GM12878 (cell line): Measurements from ENCODE around the gene TRIM62. TPM values are rescaled to one million over a fixed set of nuclear protein-coding genes. Genes with fewer than 3 reads are reported as not detected.

ENCODE experiments used
- IKZF2 ChIP-seq, 2 experiments: fragments of 450-650 bp; IDR thresholded peaks; 2 replicates each; pipeline ENCODE4 v1.6.1; 2017; ENCODE audit warnings: mild to moderate bottlenecking in 2 of 2, moderate library complexity in 2 of 2
- MEF2A ChIP-seq: IDR thresholded peaks from 2 replicates; pipeline ENCODE4 v1.6.1; 2011; ENCODE audit warnings: low read depth, mild to moderate bottlenecking, low read length, moderate library complexity; ENCODE audit not compliant: insufficient read depth
- POLR2AphosphoS5 ChIP-seq: IDR thresholded peaks from 2 replicates; pipeline ENCODE4 v1.6.1; 2011; ENCODE audit warnings: mild to moderate bottlenecking, low read length, inconsistent platforms
- RCOR1 ChIP-seq: conservative IDR thresholded peaks from 2 replicates; pipeline ENCODE4 v1.6.1; 2012; ENCODE audit warnings: low read depth, low read length, improper control_type of control experiment
- ZNF384 ChIP-seq: IDR thresholded peaks from 2 replicates; pipeline ENCODE4 v1.6.1; 2012; ENCODE audit warnings: low read depth, mild to moderate bottlenecking, low read length, improper control_type of control experiment, borderline replicate concordance
- polyA plus RNA-seq, 11 experiments: library from polyadenylated mRNA; depleted of rRNA in 4 of 11; unstranded in 6 of 11; stranded (reverse) in 5 of 11; fragments of >200 nt; fragmentation: Nextera tagmentation in 4 of 11; fragmentation: Illumina TruSeq in 1 of 11; extraction: Ambion mirVana in 4 of 11; extraction: Trizol in 1 of 11; gene quantifications; 1 replicate in 1 of 11; 2 replicates in 10 of 11; pipeline versions ENCODE4 v1.2.1 to v1.2.3, GENCODE V29; 2011 to 2016; ENCODE audit warnings: inconsistent platforms in 2 of 11, missing spikeins in 2 of 11, low read depth in 1 of 11
- total RNA-seq, 4 experiments: library from RNA; depleted of rRNA in 3 of 4; stranded (reverse); fragments of >200 nt in 3 of 4; fragmentation: Illumina TruSeq in 1 of 4; extraction: Trizol in 1 of 4; gene quantifications; 2 replicates each; pipeline versions ENCODE4 v1.2.1 to v1.2.3, GENCODE V29; 2013 to 2021
- TF ChIP-seq, protein P1 (sequence below): IDR thresholded peaks from 2 replicates; pipeline ENCODE4 v1.6.1; 2012; ENCODE audit warnings: improper control_type of control experiment, low read depth, low read length; ENCODE audit not compliant: insufficient replicate concordance
- TF ChIP-seq, protein P2 (sequence below): fragments of 450-650 bp; IDR thresholded peaks from 2 replicates; pipeline ENCODE4 v1.6.1; 2014; ENCODE audit warnings: mild to moderate bottlenecking
- TF ChIP-seq, protein P3 (sequence below): fragments of 450-650 bp; IDR thresholded peaks from 2 replicates; pipeline ENCODE4 v1.6.1; 2017; ENCODE audit warnings: borderline replicate concordance
- TF ChIP-seq, protein P4 (sequence below): fragments of 150-350 bp; IDR thresholded peaks from 2 replicates; pipeline ENCODE4 v1.6.1; 2016; ENCODE audit warnings: low read depth, low read length

The TRIM62 gene
- total and polyA plus RNA-seq, 10 of the 15 experiments (the other 5 are each of a cell fraction or from before 2014, with no cell fraction given), result 0.52 to 4.2 (median 1.9) TPM

DNA sequence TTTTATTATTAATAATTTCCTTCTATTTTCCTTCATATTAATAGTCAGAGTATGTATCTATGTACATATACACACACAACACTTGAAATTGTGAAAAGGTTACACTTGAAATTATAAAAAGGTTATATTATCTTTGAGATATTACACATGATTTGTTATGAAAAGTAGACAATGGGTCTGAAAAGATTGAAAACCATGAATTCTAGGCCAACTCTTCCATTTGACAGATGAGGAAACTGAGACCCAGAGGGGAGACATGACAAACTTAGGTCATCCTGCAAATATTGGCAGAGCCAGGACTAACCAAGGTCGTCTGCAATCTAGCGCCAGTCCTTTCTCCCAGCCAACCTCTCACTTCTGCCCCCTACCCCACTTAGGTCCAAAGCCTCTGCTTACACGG lies 33.2 kb downstream of the TRIM62 start (continued):
- TF ChIP-seq, protein P1, sequence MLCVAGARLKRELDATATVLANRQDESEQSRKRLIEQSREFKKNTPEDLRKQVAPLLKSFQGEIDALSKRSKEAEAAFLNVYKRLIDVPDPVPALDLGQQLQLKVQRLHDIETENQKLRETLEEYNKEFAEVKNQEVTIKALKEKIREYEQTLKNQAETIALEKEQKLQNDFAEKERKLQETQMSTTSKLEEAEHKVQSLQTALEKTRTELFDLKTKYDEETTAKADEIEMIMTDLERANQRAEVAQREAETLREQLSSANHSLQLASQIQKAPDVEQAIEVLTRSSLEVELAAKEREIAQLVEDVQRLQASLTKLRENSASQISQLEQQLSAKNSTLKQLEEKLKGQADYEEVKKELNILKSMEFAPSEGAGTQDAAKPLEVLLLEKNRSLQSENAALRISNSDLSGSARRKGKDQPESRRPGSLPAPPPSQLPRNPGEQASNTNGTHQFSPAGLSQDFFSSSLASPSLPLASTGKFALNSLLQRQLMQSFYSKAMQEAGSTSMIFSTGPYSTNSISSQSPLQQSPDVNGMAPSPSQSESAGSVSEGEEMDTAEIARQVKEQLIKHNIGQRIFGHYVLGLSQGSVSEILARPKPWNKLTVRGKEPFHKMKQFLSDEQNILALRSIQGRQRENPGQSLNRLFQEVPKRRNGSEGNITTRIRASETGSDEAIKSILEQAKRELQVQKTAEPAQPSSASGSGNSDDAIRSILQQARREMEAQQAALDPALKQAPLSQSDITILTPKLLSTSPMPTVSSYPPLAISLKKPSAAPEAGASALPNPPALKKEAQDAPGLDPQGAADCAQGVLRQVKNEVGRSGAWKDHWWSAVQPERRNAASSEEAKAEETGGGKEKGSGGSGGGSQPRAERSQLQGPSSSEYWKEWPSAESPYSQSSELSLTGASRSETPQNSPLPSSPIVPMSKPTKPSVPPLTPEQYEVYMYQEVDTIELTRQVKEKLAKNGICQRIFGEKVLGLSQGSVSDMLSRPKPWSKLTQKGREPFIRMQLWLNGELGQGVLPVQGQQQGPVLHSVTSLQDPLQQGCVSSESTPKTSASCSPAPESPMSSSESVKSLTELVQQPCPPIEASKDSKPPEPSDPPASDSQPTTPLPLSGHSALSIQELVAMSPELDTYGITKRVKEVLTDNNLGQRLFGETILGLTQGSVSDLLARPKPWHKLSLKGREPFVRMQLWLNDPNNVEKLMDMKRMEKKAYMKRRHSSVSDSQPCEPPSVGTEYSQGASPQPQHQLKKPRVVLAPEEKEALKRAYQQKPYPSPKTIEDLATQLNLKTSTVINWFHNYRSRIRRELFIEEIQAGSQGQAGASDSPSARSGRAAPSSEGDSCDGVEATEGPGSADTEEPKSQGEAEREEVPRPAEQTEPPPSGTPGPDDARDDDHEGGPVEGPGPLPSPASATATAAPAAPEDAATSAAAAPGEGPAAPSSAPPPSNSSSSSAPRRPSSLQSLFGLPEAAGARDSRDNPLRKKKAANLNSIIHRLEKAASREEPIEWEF, result no peak
- TF ChIP-seq MEF2A (no peak), IKZF2 (IDR thresholded peaks at IDR 0.05) (no peak), ZNF384 (no peak), POLR2AphosphoS5 (no peak), RCOR1 (no peak)
- TF ChIP-seq, protein P2, sequence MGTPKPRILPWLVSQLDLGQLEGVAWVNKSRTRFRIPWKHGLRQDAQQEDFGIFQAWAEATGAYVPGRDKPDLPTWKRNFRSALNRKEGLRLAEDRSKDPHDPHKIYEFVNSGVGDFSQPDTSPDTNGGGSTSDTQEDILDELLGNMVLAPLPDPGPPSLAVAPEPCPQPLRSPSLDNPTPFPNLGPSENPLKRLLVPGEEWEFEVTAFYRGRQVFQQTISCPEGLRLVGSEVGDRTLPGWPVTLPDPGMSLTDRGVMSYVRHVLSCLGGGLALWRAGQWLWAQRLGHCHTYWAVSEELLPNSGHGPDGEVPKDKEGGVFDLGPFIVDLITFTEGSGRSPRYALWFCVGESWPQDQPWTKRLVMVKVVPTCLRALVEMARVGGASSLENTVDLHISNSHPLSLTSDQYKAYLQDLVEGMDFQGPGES, result no peak
- TF ChIP-seq, protein P3, sequence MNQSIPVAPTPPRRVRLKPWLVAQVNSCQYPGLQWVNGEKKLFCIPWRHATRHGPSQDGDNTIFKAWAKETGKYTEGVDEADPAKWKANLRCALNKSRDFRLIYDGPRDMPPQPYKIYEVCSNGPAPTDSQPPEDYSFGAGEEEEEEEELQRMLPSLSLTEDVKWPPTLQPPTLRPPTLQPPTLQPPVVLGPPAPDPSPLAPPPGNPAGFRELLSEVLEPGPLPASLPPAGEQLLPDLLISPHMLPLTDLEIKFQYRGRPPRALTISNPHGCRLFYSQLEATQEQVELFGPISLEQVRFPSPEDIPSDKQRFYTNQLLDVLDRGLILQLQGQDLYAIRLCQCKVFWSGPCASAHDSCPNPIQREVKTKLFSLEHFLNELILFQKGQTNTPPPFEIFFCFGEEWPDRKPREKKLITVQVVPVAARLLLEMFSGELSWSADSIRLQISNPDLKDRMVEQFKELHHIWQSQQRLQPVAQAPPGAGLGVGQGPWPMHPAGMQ, result no peak
- TF ChIP-seq, protein P4, sequence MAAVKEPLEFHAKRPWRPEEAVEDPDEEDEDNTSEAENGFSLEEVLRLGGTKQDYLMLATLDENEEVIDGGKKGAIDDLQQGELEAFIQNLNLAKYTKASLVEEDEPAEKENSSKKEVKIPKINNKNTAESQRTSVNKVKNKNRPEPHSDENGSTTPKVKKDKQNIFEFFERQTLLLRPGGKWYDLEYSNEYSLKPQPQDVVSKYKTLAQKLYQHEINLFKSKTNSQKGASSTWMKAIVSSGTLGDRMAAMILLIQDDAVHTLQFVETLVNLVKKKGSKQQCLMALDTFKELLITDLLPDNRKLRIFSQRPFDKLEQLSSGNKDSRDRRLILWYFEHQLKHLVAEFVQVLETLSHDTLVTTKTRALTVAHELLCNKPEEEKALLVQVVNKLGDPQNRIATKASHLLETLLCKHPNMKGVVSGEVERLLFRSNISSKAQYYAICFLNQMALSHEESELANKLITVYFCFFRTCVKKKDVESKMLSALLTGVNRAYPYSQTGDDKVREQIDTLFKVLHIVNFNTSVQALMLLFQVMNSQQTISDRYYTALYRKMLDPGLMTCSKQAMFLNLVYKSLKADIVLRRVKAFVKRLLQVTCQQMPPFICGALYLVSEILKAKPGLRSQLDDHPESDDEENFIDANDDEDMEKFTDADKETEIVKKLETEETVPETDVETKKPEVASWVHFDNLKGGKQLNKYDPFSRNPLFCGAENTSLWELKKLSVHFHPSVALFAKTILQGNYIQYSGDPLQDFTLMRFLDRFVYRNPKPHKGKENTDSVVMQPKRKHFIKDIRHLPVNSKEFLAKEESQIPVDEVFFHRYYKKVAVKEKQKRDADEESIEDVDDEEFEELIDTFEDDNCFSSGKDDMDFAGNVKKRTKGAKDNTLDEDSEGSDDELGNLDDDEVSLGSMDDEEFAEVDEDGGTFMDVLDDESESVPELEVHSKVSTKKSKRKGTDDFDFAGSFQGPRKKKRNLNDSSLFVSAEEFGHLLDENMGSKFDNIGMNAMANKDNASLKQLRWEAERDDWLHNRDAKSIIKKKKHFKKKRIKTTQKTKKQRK, result no peak
